K562 (cell line): Measurements from ENCODE around the gene NUDT14. TPM values are rescaled to one million over a fixed set of nuclear protein-coding genes. Genes with fewer than 3 reads are reported as not detected.

Experiments used
- ATAC-seq: fragments of 200-7000 bp; cut with Tn5 transposase; 3 replicates; pipeline ENCODE4 v1.9.1; 2020; ENCODE audit warnings: moderate library complexity
- BruUV-seq: library from RNA; stranded (reverse); fragments of 400-500 nt; replicated peaks from 2 replicates; lab custom pipeline; 2021; lab: Mats Ljungman, UMichigan
- CTCF ChIA-PET: fragments of 300-600 bp; formaldehyde crosslinking; extraction: SDS; loops from one replicate; lab custom pipeline; 2021; ENCODE audit warnings: low intra/inter-chr PET ratio; lab: Yijun Ruan, JAX
- POLR2A ChIA-PET: fragments of 300-600, 350-650 bp; sonication (Branson Sonifier 250); formaldehyde crosslinking; extraction: SDS; loops from one replicate; lab custom pipeline; 2021; ENCODE audit warnings: antibody characterized with exemption, inconsistent platforms; lab: Yijun Ruan, JAX
- DNase-seq, 4 experiments: peaks; one replicate each; pipeline versions ENCODE4 v3.0.0 to v3.0.0-alpha.2; 2011 to 2018; ENCODE audit warnings: low spot score in 3 of 4, mixed read lengths in 3 of 4; ENCODE audit errors: extremely low read depth in 1 of 4
- FAIRE-seq: peaks from 2 replicates; lab custom pipeline; 2011; peaks lifted over from hg19 to GRCh38; lab: Jason Lieb, UNC
- H2AFZ ChIP-seq: 2 replicates; pipeline ENCODE4 v1.6.0; 2011; ENCODE audit warnings: low read depth, low read length, control low read depth, inconsistent platforms
- H3K27ac ChIP-seq: fragments of 200-600 bp; 3 replicates; pipeline ENCODE4 v1.8.0; 2011; ENCODE audit warnings: low read depth, mild to moderate bottlenecking, control low read depth, inconsistent platforms, low read length, moderate library complexity, mixed read lengths; ENCODE audit errors: extremely low read depth
- H3K27me3 ChIP-seq, 2 experiments: fragments of 300-600 bp in 1 of 2; 2 replicates in 1 of 2; 3 replicates in 1 of 2; pipeline versions ENCODE4 v1.6.0 to v1.8.0; 2011; ENCODE audit warnings: inconsistent platforms in 2 of 2, low read length in 2 of 2, mild to moderate bottlenecking in 1 of 2, mixed read lengths in 1 of 2, moderate library complexity in 1 of 2; ENCODE audit not compliant: control insufficient read depth in 2 of 2, insufficient read depth in 2 of 2
- H3K36me3 ChIP-seq: fragments of 300-600 bp; 3 replicates; pipeline ENCODE4 v1.8.0; 2011; ENCODE audit warnings: mild to moderate bottlenecking, low read length, inconsistent platforms; ENCODE audit not compliant: control insufficient read depth, insufficient read depth
- H3K4me1 ChIP-seq, 2 experiments: fragments of 200-600 bp in 1 of 2; replicated peaks in 1 of 2; 2 replicates in 1 of 2; 3 replicates in 1 of 2; pipeline versions ENCODE4 v1.5.1 to v1.8.0; 2011; ENCODE audit warnings: inconsistent platforms in 2 of 2, low read length in 2 of 2, mild to moderate bottlenecking in 1 of 2, mixed read lengths in 1 of 2, moderate library complexity in 1 of 2; ENCODE audit not compliant: control insufficient read depth in 2 of 2, insufficient read depth in 2 of 2
- H3K4me2 ChIP-seq: 2 replicates; pipeline ENCODE4 v1.6.1; 2011; ENCODE audit warnings: low read length, control low read depth, inconsistent platforms, mixed read lengths; ENCODE audit not compliant: insufficient read depth
- H3K4me3 ChIP-seq: fragments of 200-600 bp; sonication (generic), shearing (Covaris generic); 2 replicates; pipeline ENCODE4 v1.5.1; 2016; ENCODE audit warnings: control low read depth, inconsistent platforms
- H3K79me2 ChIP-seq: fragments of 200-600 bp; 3 replicates; pipeline ENCODE4 v1.8.0; 2011; ENCODE audit warnings: low read length, inconsistent platforms; ENCODE audit not compliant: control insufficient read depth, insufficient read depth
- H3K9ac ChIP-seq, 2 experiments: 2 replicates each; pipeline versions ENCODE4 v1.6.0 to v1.6.1; 2011; ENCODE audit warnings: low read depth in 2 of 2, low read length in 2 of 2, control low read depth in 1 of 2, inconsistent platforms in 1 of 2, mild to moderate bottlenecking in 1 of 2, mixed read lengths in 1 of 2; ENCODE audit not compliant: insufficient read depth in 1 of 2
- H3K9me1 ChIP-seq: one replicate; pipeline ENCODE4 v1.6.0; 2011; ENCODE audit warnings: inconsistent platforms, mild to moderate bottlenecking, low read length, moderate library complexity; ENCODE audit not compliant: control insufficient read depth, insufficient read depth
- H3K9me3 ChIP-seq: replicated peaks from 2 replicates; pipeline ENCODE4 v1.5.1; 2011; ENCODE audit warnings: low read depth, low read length, inconsistent platforms; ENCODE audit not compliant: control insufficient read depth, insufficient read depth
- H4K20me1 ChIP-seq: replicated peaks from 2 replicates; pipeline ENCODE4 v1.6.1; 2011; ENCODE audit warnings: low read length, inconsistent platforms, mixed read lengths; ENCODE audit not compliant: control insufficient read depth, insufficient read depth
- CXXC5 ChIP-seq: fragments of 250-450 bp; sonication (Bioruptor Pico); IDR thresholded peaks from 2 replicates; pipeline ENCODE4 v1.8.0; 2022; ENCODE audit warnings: inconsistent platforms, mild to moderate bottlenecking, moderate library complexity
- POLR2AphosphoS2 ChIP-seq: IDR thresholded peaks from 2 replicates; pipeline ENCODE4 v1.6.1; 2012; ENCODE audit warnings: low read length, improper control_type of control experiment
- ZNF274 ChIP-seq: IDR thresholded peaks from 2 replicates; pipeline ENCODE4 v1.6.1; 2011; ENCODE audit warnings: low read depth, mild to moderate bottlenecking, low read length, moderate library complexity, borderline replicate concordance
- WGBS: fragments of 100-300 bp; shearing (Covaris generic); methylation state at CpG from one replicate; pipeline ENCODE4 v1.1.6; 2016; ENCODE audit warnings: low coverage, mixed read lengths; ENCODE audit not compliant: insufficient coverage; ENCODE audit errors: missing lambda C conversion rate; 5-methylcytosine and 5-hydroxymethylcytosine counted together
- in situ Hi-C: fragments of 300-500 bp; cut with MboI; formaldehyde crosslinking; loops from 4 replicates; pipeline ENCODE4 v1.15.0; 2018; ENCODE audit warnings: inconsistent platforms, mixed read lengths
- intact Hi-C: fragments of 100-400 bp; cut with micrococcal nuclease; formaldehyde crosslinking; loops from 2 replicates; pipeline ENCODE4 v1.14.2; 2022
- polyA plus RNA-seq, 8 experiments: library from polyadenylated mRNA; depleted of rRNA in 4 of 8; stranded (reverse) in 5 of 8; unstranded in 3 of 8; fragments of >200 nt; fragmentation: Nextera tagmentation in 2 of 8; fragmentation: Illumina TruSeq in 1 of 8; extraction: Ambion mirVana in 2 of 8; extraction: Trizol in 1 of 8; gene quantifications; 2 replicates each; pipeline versions ENCODE4 v1.2.1 to v1.2.3, GENCODE V29; 2011 to 2014; ENCODE audit warnings: inconsistent platforms in 1 of 8, missing spikeins in 1 of 8
- total RNA-seq, 7 experiments: library from RNA; depleted of rRNA in 6 of 7; stranded (reverse); fragments of >200 nt in 6 of 7; fragmentation: Illumina TruSeq in 2 of 7; extraction: Trizol in 2 of 7; gene quantifications; 2 replicates each; pipeline versions ENCODE4 v1.2.1 to v1.2.3, GENCODE V29; 2011 to 2021; ENCODE audit warnings: low replicate concordance in 1 of 7
- TF ChIP-seq, protein P1 (sequence below), 2 experiments: fragments of 200-800 bp in 1 of 2; sonication (Bioruptor generic) in 1 of 2; sonication (generic) in 1 of 2; formaldehyde crosslinking in 1 of 2; IDR thresholded peaks in 1 of 2; conservative IDR thresholded peaks in 1 of 2; 2 replicates each; pipeline versions ENCODE4 v1.5.0 to v1.6.1; 2016 to 2020; ENCODE audit warnings: missing compliant biosample characterization in 1 of 2, missing genetic modification characterization in 1 of 2, missing genetic modification reagents in 1 of 2
- TF ChIP-seq, protein P2 (sequence below): fragments of 450-650 bp; formaldehyde crosslinking; IDR thresholded peaks from 2 replicates; pipeline ENCODE4 v1.4.0; 2020; ENCODE audit warnings: mild to moderate bottlenecking, moderate library complexity
- TF ChIP-seq, protein P3 (sequence below): fragments of 450-650 bp; IDR thresholded peaks from 2 replicates; pipeline ENCODE4 v1.6.1; 2016; ENCODE audit warnings: borderline replicate concordance

NUDT14 gene
- total and polyA plus RNA-seq, 9 of the 15 experiments (the other 6 are each of a cell fraction or from before 2014, with no cell fraction given) = 0.14 to 16.3 (median 8.2) TPM

DNA sequence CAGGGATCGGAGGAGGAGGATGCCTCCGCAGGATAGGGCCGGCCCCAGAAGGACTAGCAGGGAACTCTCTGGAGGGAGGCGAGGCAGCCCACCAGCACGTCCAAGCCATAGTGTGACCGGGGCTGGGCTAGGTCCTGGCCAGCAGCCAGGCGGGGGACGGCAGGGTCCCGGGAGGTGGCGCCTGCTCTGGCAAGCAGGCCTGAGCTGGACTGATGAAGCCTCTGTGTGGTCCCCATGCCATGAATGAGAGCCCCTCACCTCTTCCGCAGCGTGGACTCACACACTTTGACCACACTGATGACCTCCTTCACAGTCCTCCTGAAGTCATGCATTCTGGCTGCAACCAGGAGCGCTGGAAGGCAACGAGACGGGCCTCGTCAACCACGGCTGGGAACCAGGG, 47.5 kb upstream of the NUDT14 start:
- ATAC-seq (no peak), FAIRE-seq (no peak)
- no peaks in the 10 kb centered on the region for H3K27me3 ChIP-seq

More for the DNA sequence above, 47.5 kb upstream of the NUDT14 start:
- H3K27ac ChIP-seq = no peak overlapping the region
- intact Hi-C loops = no loop called here
- POLR2A ChIA-PET = no interaction called here
- no peak overlapping the region for H2AFZ ChIP-seq
- H3K9me1 ChIP-seq = no peaks in the 10 kb centered on the region
- H3K4me1 ChIP-seq = no peaks in the 10 kb centered on the region
- H4K20me1 ChIP-seq = no peaks in the 10 kb centered on the region
- TF ChIP-seq, protein P1, sequence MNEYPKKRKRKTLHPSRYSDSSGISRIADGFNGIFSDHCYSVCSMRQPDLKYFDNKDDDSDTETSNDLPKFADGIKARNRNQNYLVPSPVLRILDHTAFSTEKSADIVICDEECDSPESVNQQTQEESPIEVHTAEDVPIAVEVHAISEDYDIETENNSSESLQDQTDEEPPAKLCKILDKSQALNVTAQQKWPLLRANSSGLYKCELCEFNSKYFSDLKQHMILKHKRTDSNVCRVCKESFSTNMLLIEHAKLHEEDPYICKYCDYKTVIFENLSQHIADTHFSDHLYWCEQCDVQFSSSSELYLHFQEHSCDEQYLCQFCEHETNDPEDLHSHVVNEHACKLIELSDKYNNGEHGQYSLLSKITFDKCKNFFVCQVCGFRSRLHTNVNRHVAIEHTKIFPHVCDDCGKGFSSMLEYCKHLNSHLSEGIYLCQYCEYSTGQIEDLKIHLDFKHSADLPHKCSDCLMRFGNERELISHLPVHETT (CRISPR knock-in tag; conservative IDR thresholded peaks at IDR 0.05 in 1 of 2, IDR thresholded peaks at IDR 0.05 in 1 of 2) = no peak
- TF ChIP-seq ZNF274 (no peak), CXXC5 (CRISPR knock-in tag) (no peak), POLR2AphosphoS2 (no peak)
- TF ChIP-seq, protein P2, sequence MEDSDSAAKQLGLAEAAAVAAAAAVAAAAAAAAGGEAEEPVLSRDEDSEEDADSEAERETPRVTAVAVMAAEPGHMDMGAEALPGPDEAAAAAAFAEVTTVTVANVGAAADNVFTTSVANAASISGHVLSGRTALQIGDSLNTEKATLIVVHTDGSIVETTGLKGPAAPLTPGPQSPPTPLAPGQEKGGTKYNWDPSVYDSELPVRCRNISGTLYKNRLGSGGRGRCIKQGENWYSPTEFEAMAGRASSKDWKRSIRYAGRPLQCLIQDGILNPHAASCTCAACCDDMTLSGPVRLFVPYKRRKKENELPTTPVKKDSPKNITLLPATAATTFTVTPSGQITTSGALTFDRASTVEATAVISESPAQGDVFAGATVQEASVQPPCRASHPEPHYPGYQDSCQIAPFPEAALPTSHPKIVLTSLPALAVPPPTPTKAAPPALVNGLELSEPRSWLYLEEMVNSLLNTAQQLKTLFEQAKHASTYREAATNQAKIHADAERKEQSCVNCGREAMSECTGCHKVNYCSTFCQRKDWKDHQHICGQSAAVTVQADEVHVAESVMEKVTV = no peak
- TF ChIP-seq, protein P3, sequence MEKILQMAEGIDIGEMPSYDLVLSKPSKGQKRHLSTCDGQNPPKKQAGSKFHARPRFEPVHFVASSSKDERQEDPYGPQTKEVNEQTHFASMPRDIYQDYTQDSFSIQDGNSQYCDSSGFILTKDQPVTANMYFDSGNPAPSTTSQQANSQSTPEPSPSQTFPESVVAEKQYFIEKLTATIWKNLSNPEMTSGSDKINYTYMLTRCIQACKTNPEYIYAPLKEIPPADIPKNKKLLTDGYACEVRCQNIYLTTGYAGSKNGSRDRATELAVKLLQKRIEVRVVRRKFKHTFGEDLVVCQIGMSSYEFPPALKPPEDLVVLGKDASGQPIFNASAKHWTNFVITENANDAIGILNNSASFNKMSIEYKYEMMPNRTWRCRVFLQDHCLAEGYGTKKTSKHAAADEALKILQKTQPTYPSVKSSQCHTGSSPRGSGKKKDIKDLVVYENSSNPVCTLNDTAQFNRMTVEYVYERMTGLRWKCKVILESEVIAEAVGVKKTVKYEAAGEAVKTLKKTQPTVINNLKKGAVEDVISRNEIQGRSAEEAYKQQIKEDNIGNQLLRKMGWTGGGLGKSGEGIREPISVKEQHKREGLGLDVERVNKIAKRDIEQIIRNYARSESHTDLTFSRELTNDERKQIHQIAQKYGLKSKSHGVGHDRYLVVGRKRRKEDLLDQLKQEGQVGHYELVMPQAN = no peak
- 97% methylated on average over 12 of the region's 17 CpGs for WGBS
- no peak overlapping the region for H3K4me2 ChIP-seq
- H3K79me2 ChIP-seq = no peaks in the 10 kb centered on the region
- CTCF ChIA-PET = no interaction called here
- no peak for DNase-seq
- no TSS peak for BruUV-seq
- H3K4me3 ChIP-seq = no peak overlapping the region
- peaks cover 5% of the 10 kb centered on the region; the same call in 1 of the 3 replicates for H3K36me3 ChIP-seq
- in situ Hi-C loops = no loop called here
- no peak overlapping the region for H3K9ac ChIP-seq
- H3K9me3 ChIP-seq = no peaks in the 10 kb centered on the region; the same call in 1 of the 2 replicates
